GM12873 (cell line): ENCODE results near the gene TSBP1.

Experiments used
- CTCF ChIP-seq: IDR thresholded peaks from 2 replicates; pipeline ENCODE4 v1.5.1; 2012; ENCODE audit warnings: low read depth, mild to moderate bottlenecking, moderate library complexity, low read length, control low read depth; ENCODE audit not compliant: insufficient read depth; ENCODE audit errors: missing control alignments

The TSBP1 gene

DNA sequence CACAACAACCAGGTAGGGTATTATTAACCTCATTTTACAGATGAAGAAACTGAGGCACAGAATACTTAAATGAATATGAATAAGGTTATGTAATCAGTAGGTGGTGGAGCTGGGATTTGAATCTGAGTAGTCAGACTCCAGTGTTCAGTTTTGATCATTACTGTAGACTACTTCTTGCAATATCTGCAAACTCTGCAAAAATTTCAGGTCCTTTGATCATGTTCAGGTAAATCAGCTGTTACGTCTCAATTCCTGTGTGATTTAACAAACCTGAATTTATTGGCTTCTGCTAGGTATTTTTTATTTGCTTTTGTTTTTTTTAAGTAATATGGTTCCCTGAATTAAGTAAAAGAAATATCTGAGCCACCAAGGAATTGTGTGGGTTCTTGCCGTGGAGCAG, 77.1 kb downstream of the TSBP1 start:
- TF ChIP-seq CTCF: no peak

DNA sequence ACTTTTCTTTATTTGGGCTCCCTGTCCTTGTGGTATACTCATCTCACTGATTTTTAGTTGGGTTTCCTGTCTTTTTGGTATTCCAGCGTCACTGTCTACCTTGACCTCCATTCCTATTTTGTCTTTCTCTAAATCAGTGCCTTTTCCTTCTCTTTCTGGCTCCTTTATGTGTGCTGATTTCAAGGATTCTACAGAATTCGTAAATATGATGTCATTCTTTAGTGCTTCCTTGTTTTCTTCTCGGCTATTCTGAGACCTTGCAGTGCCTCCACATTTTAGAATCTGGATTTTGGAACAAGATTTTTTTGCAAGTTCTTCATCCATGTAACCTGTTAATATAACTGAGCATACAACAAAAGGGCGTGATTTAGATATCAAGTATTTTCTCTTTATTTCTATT, 78.0 kb downstream of the TSBP1 start:
- no peak for TF ChIP-seq CTCF

- TF ChIP-seq CTCF: no peak
Measured at GRCh38 chr6:32291543-32291942, 80.2 kb downstream of the TSBP1 start.

DNA sequence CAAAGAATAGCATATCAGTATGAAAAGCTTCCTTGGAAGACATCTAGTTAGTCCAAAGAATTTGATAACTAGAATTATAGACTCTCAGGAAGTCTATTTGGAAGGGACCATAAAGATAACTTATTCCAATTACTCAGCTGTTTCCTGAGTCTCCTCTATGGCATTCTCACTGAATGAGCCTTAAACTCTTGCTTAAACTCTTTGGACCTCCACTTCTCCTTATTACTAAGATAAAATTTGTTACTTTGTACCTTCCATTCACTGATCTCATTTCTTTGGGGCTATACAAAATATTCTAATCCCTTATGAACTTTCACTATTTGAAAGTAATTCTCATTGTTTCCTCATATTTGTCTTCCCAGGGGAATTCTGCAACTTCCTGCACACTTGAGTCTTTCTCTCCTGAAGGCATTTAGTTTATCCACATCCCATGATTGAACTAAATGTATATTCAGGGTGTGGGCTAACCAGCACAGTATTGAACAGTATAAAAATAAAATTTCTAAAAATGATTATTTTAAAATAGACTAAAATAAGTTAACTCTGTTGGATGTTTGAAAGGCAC, 80.7 kb downstream of the TSBP1 start:
- no peak for TF ChIP-seq CTCF

DNA sequence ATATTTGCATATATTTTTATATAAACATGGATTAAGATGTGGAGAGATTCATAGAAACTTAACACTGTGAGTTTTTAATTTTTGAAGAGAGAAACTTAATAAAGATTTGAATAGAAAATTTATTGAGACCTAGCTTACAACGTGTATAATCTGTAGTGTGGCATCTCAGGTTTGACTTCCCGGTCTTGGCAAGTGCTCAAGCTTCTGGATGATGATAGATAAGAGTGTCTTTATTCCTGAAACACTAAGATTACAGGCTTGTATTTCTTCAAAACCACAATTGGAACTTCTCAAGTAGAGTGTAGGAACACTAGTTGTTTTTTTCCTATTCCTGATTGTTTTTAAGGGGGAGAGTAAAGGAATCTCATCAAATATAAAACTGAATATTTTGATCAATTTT, 83.3 kb downstream of the TSBP1 start:
- TF ChIP-seq CTCF: no peak

GRCh38 chr6:32271429-32271828, 100.3 kb downstream of the TSBP1 start:
- TF ChIP-seq CTCF: no peak

DNA sequence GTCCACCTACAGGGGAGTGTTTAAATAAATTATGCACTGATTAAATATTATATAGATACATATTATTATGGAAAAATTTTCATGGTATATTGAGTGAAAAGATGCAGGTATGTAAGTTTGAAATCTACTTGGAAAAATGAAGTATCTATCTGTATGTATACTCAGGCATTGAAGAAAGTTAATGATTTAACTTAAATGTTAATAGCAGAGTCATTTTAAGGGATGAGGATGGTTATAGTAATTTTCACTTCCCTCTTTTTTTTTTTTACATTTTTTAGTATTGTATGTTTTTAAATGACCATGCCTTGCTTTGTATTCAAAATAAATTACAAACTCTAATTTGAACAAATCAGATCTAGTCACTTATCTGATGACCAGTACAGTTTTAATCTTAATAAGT, 104.7 kb downstream of the TSBP1 start:
- TF ChIP-seq CTCF: no peak
